Inferior parietal cortex (tissue), 1 donor: ENCODE results near the gene PSEN1.
"Not testable (repeated sequence)": the region's sequence is repeated elsewhere in the genome, so short reads cannot be mapped to it uniquely, and the experiment has no call there.

ENCODE experiments used
- DNase-seq: peaks from one replicate; pipeline ENCODE4 v3.0.0-alpha.2; 2016; ENCODE audit errors: extremely low spot score

The PSEN1 gene

GRCh38 chr14:73166399-73166798 is 30.1 kb downstream of the PSEN1 start:
- DNase-seq: no peak

- no peak for DNase-seq
Observed at GRCh38 chr14:73167727-73168126, 31.4 kb downstream of the PSEN1 start.

GRCh38 chr14:73168274-73168673 is 32.0 kb downstream of the PSEN1 start:
- DNase-seq: peak; percentile 80

GRCh38 chr14:73168691-73169090 is 32.4 kb downstream of the PSEN1 start:
- no peak for DNase-seq

- not testable (repeated sequence) for DNase-seq
Observed at GRCh38 chr14:73169855-73170254, 33.5 kb downstream of the PSEN1 start.

- no peak for DNase-seq
Observed at GRCh38 chr14:73170686-73171085, 34.4 kb downstream of the PSEN1 start.

- DNase-seq: no peak
Observed at GRCh38 chr14:73172500-73172899, 36.2 kb downstream of the PSEN1 start.

- DNase-seq: no peak
Observed at GRCh38 chr14:73173092-73173735, 36.9 kb downstream of the PSEN1 start.

- no peak for DNase-seq
Observed at GRCh38 chr14:73176685-73177084, 40.4 kb downstream of the PSEN1 start.

- no peak for DNase-seq
Observed at GRCh38 chr14:73180385-73180805, 44.1 kb downstream of the PSEN1 start.

GRCh38 chr14:73180969-73181368 is 44.7 kb downstream of the PSEN1 start:
- DNase-seq: not testable (repeated sequence)

- DNase-seq: no peak
Observed at GRCh38 chr14:73188501-73188911, 52.2 kb downstream of the PSEN1 start.

GRCh38 chr14:73189651-73190050 is 53.3 kb downstream of the PSEN1 start:
- DNase-seq: no peak

- no peak for DNase-seq
Observed at GRCh38 chr14:73191441-73191840, 55.1 kb downstream of the PSEN1 start.

GRCh38 chr14:73194306-73194705 is 58.0 kb downstream of the PSEN1 start:
- DNase-seq: not testable (repeated sequence)

- no peak for DNase-seq
Observed at GRCh38 chr14:73198253-73198652, 61.9 kb downstream of the PSEN1 start.

GRCh38 chr14:73203527-73203926 is 67.2 kb downstream of the PSEN1 start:
- DNase-seq: no peak

- no peak for DNase-seq
Observed at GRCh38 chr14:73207615-73208014, 71.3 kb downstream of the PSEN1 start.

GRCh38 chr14:73208390-73208789 is 72.1 kb downstream of the PSEN1 start:
- DNase-seq: no peak

GRCh38 chr14:73208846-73209245 is 72.5 kb downstream of the PSEN1 start:
- DNase-seq: no peak

GRCh38 chr14:73209953-73210352 is 73.6 kb downstream of the PSEN1 start:
- DNase-seq: no peak

GRCh38 chr14:73211251-73212040 is 75.1 kb downstream of the PSEN1 start:
- no peak for DNase-seq

GRCh38 chr14:73216030-73216429 is 79.7 kb downstream of the PSEN1 start:
- no peak for DNase-seq
